NCI-H1048 (cell line): ENCODE results near the gene SLC12A2.

Experiments used
- DNase-seq: peaks from one replicate; lab custom pipeline; 2025; lab: John Stamatoyannopoulos, UW

The SLC12A2 gene

DNA sequence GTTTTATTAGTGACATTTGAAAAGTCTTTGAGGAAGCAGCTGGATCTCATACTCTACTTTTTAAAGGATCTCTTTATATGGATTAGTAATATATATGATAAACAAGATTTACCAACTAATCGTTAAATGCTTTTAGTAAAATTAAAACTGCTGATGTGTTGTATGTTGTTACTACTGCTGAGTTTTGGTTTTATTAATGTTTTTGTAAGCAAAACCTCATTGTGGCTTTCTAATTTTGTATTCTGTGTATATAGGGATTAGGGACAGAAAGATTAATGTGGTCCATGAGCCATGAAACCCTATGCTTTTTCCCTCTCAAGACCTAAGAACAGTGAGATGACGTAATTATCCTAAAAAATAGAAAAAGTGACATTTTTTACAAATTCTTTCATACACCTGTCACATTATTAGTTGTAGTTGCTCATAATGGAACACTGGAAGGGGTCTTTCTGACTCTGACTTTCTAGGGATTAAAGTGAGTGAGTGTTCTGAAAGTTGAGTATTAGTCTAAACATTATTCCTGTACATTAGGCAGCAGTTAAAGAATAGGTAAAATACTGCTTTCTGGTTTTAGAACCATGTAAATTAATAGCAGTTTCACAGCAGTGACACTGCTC, 85.9 kb downstream of the SLC12A2 start:
- DNase-seq, result no peak

- no peak for DNase-seq
These were observed 88.5 kb downstream of the SLC12A2 start for GRCh38 chr5:128172102-128172501.

GRCh38 chr5:128174951-128175350, 91.4 kb downstream of the SLC12A2 start:
- no peak for DNase-seq

- no peak for DNase-seq
These were observed 108.8 kb downstream of the SLC12A2 start for GRCh38 chr5:128192368-128192767.

DNA sequence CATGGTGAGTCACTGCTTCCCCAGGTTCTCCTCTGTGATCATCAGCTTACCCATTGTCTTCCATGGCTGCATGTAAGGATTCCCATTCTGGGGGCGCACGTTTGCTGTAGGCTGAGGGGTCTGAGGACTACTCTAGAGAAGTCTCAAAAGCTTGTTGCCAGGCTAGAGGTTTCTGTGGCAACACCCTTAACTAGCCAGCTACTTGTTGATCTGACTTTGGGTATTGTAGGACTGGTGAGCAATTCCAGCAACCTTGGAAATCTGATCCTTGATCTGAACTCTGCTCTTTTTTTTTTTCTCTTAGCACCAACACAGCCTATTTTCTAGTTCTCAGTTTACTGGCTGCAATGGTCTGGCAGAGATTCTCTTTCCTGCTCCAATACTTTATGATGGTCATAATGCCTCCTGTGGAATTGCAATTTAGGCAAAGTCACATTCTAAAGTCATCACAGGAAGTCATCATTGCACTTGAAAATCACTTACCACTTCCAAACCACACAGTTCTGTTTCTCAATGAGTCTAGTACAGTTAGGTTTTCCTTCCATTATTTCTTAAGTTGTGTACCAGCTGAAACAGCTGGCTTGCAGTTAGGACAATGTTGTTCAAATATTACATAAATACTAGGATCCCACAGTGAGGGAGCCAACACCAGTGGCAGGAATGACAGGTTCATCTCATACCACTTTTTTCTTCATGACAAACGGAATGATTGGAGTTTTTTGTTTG, 110.3 kb downstream of the SLC12A2 start:
- no peak for DNase-seq

DNA sequence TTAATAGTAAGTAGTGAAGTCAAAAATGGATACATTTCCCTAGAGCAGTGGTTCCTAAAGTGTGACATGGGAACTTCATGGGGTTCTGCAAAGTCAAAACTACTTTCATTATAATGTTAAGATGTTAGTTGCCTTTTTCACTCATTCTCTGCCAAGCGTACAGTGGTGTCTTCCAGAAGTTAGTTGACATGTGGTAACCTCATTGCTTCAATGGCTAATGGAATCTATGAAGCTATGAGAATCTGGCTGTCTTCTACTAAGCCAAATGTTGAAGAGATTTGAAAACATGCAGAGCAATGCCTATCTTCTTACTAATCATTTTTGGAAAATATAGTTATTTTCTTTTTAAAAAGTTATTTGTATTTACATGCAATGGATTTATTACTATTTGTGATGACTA, 111.8 kb downstream of the SLC12A2 start:
- no peak for DNase-seq

DNA sequence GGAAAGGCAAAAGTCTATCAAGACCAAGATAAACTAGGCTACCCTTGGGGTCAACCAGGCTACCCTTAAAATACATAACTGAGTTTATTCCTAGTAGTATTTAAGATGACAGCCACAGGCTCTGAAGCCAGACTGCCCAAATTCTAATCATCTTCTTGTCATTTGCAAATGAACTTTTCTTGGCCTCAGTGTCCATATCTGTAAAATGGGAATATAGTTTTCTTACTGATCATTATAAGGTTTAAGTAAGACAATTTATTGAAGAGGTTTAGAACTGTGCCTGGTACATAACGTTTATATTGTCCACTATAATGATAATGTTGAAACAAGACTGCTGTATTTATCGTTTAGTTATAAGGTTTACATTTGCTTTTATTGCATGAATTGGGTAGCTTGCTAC, 112.5 kb downstream of the SLC12A2 start:
- DNase-seq, result no peak

DNA sequence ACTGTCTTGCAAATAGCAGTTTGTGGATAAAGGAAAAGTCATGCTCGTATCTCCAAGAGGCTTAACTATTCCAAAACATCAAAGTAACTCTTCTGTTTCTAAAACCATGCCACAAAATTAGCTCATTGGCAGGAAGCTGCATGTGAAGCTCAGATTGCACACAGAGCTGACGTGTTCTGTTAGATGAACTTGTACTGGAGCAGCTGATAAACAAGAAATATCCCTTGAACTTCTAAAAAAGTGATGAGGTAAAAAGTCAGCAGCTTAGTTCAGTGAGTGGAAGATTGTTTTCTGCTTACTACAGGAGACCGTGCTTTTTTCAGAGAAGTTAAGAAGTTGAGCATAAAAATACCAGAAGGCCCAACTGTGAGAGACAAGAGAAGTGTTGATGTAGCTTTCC, 113.2 kb downstream of the SLC12A2 start:
- no peak for DNase-seq

GRCh38 chr5:128197896-128198522, 114.4 kb downstream of the SLC12A2 start:
- DNase-seq, result no peak

DNA sequence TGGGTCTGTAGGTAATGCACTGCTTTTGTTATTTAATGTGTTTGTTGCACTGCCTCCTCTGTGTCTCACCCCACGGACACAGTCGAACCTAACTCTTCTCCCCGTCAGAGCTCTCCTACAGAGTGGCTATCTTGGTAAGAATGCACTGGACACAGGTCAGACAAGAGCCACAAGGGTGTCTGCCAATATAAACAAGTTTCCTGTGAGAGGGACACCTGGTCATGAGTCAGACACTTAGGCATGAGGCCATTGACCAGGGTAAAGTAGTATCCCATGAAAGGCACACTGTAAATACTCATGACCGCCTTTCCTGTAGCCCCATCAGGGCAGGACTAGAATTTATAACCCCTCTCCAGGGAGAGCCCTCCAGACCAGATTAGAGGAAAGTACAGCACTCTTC, 115.5 kb downstream of the SLC12A2 start:
- no peak for DNase-seq

- DNase-seq, result no peak
These were observed 116.0 kb downstream of the SLC12A2 start for GRCh38 chr5:128199611-128200010.

DNA sequence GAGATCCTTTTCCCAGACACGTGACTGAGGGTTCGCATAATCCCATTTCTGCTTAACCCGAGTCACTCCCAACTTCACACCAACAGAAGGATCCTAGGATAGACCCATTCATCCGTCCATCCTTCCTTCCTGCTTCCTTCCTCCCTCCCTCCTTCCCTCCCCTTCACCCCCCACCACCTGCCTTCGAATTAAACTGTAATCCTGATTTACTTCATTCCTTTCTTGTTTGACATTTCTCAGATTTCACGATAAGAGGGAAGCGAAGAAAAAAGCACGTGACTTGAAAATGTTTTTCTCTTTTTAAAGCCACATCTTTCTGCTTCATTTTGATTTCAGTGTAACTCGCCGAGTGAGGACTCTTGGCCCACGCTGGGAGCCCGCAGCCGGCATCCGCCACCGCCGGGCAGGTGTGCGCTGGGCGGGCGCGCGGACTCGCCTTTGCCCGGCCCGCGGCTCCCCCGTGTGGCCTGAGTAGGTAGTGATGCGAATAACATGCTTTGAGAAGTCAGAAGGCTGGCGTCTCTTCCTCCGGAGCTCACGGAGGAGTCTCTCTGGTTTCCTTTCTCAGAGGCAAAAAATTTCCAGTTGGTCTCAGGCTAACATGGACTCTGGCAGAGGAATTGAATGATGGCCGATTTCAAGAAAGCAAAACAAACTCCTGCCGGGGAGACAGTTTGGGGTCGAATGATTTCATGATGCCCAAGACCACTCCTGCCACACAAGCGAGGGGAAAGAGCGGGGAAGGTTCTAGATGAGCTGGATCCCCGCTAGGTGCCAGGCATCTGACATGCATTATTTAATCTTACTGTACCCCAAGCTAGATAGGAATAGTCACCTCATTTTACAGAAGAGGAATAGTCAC, 117.7 kb downstream of the SLC12A2 start:
- DNase-seq, result peak; percentile 48

GRCh38 chr5:128202320-128202719, 118.8 kb downstream of the SLC12A2 start:
- no peak for DNase-seq

DNA sequence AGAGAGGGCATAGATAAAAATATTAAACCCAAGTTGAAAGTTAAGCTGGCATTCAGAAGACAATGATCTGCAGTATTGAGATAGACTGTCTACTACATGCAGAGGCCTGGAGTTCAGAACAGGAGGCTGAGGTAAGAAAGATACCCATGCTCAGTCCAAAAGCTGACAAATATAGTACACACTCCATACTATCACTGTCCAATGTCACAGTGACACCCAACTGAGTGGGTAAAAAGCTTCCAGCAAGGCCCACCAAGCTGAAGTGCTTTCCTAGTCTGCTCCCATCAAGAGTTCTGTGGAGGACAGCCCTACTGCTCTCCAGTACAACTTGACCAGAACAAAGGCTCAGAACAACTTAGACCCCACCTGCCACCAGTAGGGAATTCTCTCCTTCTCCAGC, 124.9 kb downstream of the SLC12A2 start:
- DNase-seq, result no peak

DNA sequence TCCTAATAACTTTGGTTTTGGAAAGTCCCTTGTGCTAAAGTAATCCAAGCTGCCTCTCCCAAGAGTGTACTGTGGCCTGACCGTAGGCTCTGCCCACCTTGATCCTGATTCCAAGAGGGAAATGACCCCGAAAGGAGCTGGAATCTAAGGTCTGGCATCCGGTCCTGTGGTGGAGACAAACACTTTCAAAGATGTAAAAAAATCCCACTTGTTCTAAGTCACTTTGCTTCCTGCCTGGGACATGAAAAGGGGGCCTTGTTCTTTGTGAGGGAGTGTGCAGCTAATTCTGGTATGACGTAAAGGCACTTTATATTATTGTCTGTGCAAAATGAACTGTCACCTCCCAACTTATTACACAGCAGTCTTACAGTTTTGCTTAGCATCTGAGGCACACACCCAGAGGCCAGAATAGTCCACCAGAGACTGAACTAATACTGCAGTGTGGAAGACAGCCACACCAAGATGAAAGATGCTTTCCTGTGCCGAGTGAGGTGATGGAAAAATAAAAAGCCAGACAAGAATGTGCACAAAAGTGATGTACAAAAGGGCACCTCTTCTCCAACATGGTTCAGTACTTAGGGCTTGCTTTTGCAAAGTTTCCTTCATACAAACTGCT, 128.7 kb downstream of the SLC12A2 start:
- no peak for DNase-seq

DNA sequence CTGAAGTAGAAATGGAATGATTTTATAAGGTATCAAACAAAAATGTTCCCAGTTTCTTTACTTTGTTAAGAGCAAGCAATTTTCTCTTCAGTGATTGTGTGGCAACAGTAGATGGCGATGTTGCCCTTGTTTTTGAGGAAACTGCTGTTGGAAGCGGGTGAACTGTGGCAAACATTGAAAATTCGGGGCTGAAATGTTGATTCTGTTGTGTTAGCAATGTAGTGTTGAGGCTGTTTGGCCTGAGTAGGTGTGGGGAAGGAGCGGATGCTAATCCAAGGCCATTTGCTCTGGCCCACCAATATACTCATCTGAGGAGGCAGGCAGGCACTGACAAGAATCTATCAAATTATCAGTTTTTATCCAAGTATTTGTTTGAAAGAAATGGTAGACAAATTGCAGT, 129.8 kb downstream of the SLC12A2 start:
- DNase-seq, result peak; percentile 20

- DNase-seq, result no peak
These were observed 130.3 kb downstream of the SLC12A2 start for GRCh38 chr5:128213833-128214232.

GRCh38 chr5:128216285-128216684, 132.7 kb downstream of the SLC12A2 start:
- DNase-seq, result no peak

GRCh38 chr5:128216860-128217531, 133.4 kb downstream of the SLC12A2 start:
- no peak for DNase-seq

DNA sequence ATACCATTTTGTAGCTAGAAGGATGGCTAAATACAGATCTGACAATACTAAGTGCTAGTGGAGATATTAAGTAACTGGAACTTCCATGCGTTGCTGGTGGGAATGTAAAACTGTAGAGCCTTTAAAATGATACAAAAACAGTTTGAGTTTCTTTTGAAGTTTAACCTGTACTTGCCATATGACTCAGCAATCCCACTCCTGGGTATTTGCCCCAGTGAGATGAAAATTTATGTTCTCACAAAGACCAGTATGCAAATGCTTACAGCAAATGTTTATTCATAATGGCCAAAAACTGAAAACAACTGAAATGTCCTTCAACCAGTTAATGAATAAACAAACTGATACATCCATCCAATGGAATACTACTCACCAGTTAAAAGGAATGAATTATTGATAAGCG, 137.3 kb downstream of the SLC12A2 start:
- DNase-seq, result no peak

GRCh38 chr5:128224336-128224735, 140.8 kb downstream of the SLC12A2 start:
- DNase-seq, result no peak
